GM10248 (cell line): ENCODE measurements around the gene EML2.

Experiments used
- CTCF ChIA-PET: fragments of 300-600 bp; sonication (Branson Sonifier 250); formaldehyde crosslinking; extraction: SDS; loops from one replicate; lab custom pipeline; 2021; ENCODE audit warnings: antibody characterized with exemption; lab: Yijun Ruan, JAX
- POLR2A ChIA-PET: fragments of 350-650 bp; sonication (Branson Sonifier 250); formaldehyde crosslinking; extraction: SDS; loops from one replicate; lab custom pipeline; 2020; ENCODE audit warnings: antibody characterized with exemption; lab: Yijun Ruan, JAX
- DNase-seq: peaks from one replicate; pipeline ENCODE4 v3.0.0; 2012; ENCODE audit errors: extremely low spot score
- CTCF ChIP-seq: IDR thresholded peaks from 2 replicates; pipeline ENCODE4 v1.5.1; 2012; ENCODE audit warnings: mild to moderate bottlenecking, low read depth; ENCODE audit errors: extremely low read depth, missing control alignments, control extremely low read depth

The EML2 gene

GRCh38 chr19:45677351-45678230, 38.4 kb upstream of the EML2 start:
- TF ChIP-seq CTCF = no peak

GRCh38 chr19:45676851-45677263, 37.7 kb upstream of the EML2 start:
- TF ChIP-seq CTCF = no peak
- peak; percentile 45 for DNase-seq
- POLR2A ChIA-PET = interaction anchor here (0.8 to 1.5 kb wide), 5 partner anchors 10 to 81 kb away, joined by 3 to 7 read pairs (median 3); partner anchors contain the start of genes QPCTL and SNRPD2
- CTCF ChIA-PET = interaction anchor here (1.3 to 8.5 kb wide), 9 partner anchors 7 to 238 kb away, joined by 3 to 100 read pairs (median 10); partner anchors contain the start of genes GIPR, QPCTL and SNRPD2

More at GRCh38 chr19:45677351-45678230, 38.4 kb upstream of the EML2 start:
- ChIA-PET POLR2A (interaction anchor here (0.8 to 1.5 kb wide), 5 partner anchors 10 to 82 kb away, joined by 3 to 7 read pairs (median 3); partner anchors contain the start of genes QPCTL and SNRPD2), CTCF (interaction anchor here (0.7 to 8.5 kb wide), 12 partner anchors 8 to 238 kb away, joined by 3 to 100 read pairs (median 7); partner anchors contain the start of genes GIPR, QPCTL, SIX5 and SNRPD2)
- DNase-seq = peak; percentile 89

GRCh38 chr19:45674946-45675345, 35.7 kb upstream of the EML2 start:
- no peak for DNase-seq
- no peak for TF ChIP-seq CTCF
- ChIA-PET POLR2A (no interaction called here), CTCF (interaction anchor here (0.9 to 8.5 kb wide), 4 partner anchors 8 to 18 kb away, joined by 3 to 100 read pairs (median 4); partner anchors contain the start of genes QPCTL and SNRPD2)

- peak; percentile 99 for DNase-seq
- ChIA-PET POLR2A (interaction anchor here (0.6 to 1.4 kb wide), 5 partner anchors 25 to 639 kb away, joined by 3 to 4 read pairs (median 3); partner anchors contain the start of gene FOSB), CTCF (interaction anchor here (0.9 to 6.5 kb wide), 6 partner anchors 9 to 146 kb away, joined by 3 to 46 read pairs (median 12); partner anchors contain the start of genes QPCTL and SNRPD2)
- TF ChIP-seq CTCF = no peak
Measured at GRCh38 chr19:45670670-45671453, 31.7 kb upstream of the EML2 start.

- DNase-seq = peak; percentile 53
- POLR2A ChIA-PET = interaction anchor here (0.6 to 1.4 kb wide), 2 partner anchors 26 to 28 kb away, joined by 4 to 7 read pairs; no protein-coding TSS in a partner anchor
- TF ChIP-seq CTCF = no peak
- CTCF ChIA-PET = interaction anchor here (1.0 to 6.5 kb wide), 6 partner anchors 12 to 183 kb away, joined by 3 to 46 read pairs (median 4); no protein-coding TSS in a partner anchor
Measured at GRCh38 chr19:45668342-45668871, 29.2 kb upstream of the EML2 start.
